Activated CD4-positive, CD25-positive, alpha-beta regulatory T cell treated with anti-CD3 and anti-CD28 coated beads, Interleukin-2, amount 50 U/mL, for 16 hours (primary cell): ENCODE results near the gene YIPF7.

Experiments used
- DNase-seq: peaks from one replicate; pipeline ENCODE4 v3.0.0-alpha.2; 2020; ENCODE audit warnings: low read depth, low spot score

Gene YIPF7

DNA sequence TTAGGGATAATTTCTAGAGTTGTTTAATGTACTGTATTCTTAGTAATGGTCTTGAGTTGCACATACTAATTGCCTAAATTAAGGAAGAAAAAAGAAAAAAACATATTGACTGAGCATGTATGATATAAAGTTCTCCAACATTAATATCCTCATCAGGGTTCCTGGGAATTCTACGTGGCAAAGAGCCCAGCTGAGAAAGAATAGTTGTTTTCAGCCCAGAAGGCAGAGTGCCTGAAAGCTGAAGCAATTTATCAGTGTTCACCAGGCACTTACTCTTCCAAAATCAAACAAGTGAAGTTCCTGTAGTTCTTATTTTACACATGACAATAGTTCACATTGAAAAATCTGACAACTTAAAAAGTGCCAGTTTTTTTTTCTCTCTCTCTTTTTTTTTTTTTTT lies 27.7 kb downstream of the YIPF7 start:
- DNase-seq: no peak

DNA sequence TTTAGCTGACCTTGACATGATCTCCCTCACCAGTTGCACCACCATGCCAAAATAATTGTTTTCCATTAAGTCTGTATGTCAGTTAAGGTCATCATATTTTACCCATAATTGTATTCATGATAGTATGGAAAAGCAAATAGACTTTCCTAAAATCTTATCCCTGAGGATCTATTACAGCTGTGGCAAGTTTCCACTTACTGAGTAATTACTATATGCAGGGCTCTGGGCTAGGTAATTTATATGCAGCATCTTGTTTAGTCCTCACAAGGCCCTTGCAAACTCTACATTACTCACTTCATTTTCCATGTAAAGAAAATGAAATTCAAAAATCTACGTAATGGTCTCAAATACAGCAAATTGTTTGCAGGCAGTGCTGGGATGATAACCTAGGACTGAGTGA lies 34.8 kb downstream of the YIPF7 start:
- no peak for DNase-seq

DNA sequence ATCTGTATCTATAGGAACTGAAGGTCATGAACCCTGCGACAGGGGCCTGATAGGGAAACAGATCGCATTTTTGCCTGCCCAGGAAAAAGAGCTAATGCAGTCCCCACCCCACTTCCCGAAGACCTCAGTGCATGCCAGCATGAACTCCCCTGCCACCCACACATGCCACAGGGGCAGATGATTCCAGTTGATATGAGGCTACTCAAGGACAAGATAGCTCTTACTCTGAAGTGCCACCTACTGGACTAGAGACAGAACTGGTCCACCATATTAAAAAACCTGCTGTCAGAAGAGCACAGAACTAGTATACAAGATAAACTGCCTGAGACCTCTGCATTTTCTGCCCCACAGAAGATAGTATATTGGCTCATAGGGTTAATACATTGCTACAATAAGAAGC lies 68.0 kb downstream of the YIPF7 start:
- no peak for DNase-seq

DNA sequence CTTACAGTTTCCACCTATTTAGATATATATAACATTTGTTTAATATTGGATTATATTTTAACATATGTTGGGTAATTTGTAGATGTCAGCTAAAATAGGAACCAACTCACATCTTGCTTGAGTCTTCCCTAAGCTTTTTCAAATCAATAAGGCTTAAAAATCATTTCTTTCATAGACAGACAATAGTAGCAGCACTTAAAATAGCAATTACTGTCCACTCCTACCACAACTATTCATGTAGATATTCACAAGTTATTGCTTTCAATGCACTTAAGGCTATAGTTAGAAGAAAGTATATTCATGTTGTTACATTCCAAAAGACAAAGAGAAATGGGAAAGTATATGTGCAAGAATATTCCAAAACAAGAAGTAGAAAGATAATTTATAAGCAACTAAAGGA lies 71.2 kb downstream of the YIPF7 start:
- no peak for DNase-seq

DNA sequence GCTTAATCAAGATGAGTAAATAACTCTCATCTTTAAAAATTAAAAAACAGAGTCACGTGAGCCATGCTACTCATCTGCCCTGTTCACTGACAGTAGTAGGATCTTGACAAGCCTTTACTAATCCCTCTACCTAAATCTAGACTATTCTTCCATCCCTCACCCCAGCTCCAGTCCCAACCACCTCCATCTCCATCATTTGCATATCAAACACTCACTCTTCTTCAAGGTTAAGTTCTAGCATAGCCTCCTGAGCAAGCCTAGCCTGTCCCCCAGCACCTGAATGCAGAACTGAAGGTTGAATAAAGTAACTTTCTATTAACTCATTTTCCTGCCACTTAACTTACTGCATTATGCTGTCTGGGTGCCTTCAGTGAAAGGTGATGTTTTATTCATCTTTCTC lies 72.5 kb downstream of the YIPF7 start:
- no peak for DNase-seq
